WTC11 (cell line): ENCODE data around the gene MGRN1.

Experiments used
- CREB1 ChIP-seq: sonication (generic); formaldehyde crosslinking; IDR thresholded peaks from 2 replicates; pipeline ENCODE4 v1.8.0; 2023; ENCODE audit warnings: mild to moderate bottlenecking, missing genetic modification reagents
- ESRRA ChIP-seq: sonication (generic); formaldehyde crosslinking; IDR thresholded peaks from 2 replicates; pipeline ENCODE4 v1.8.1; 2022; ENCODE audit warnings: mild to moderate bottlenecking, missing genetic modification reagents, borderline replicate concordance
- FOXP1 ChIP-seq: sonication (generic); formaldehyde crosslinking; IDR thresholded peaks from 2 replicates; pipeline ENCODE4 v1.8.0; 2022; ENCODE audit warnings: missing genetic modification reagents, mild to moderate bottlenecking, moderate library complexity, borderline replicate concordance
- HMGA2 ChIP-seq: fragments of 250-450 bp; sonication (Bioruptor Pico); IDR thresholded peaks from 2 replicates; pipeline ENCODE4 v1.4.0; 2021; ENCODE audit warnings: mild to moderate bottlenecking, moderate library complexity
- SMAD4 ChIP-seq: sonication (generic); formaldehyde crosslinking; IDR thresholded peaks from 2 replicates; pipeline ENCODE4 v1.8.0; 2022; ENCODE audit warnings: mild to moderate bottlenecking, missing genetic modification reagents
- ZNF423 ChIP-seq: fragments of 250-450 bp; sonication (Bioruptor Pico); IDR thresholded peaks from 2 replicates; pipeline ENCODE4 v2.1.2; 2022; ENCODE audit warnings: mild to moderate bottlenecking, moderate library complexity
- TF ChIP-seq, protein P1 (sequence below): fragments of 200-600 bp; IDR thresholded peaks from 2 replicates; pipeline ENCODE4 v1.8.0; 2022; ENCODE audit warnings: antibody characterized with exemption
- TF ChIP-seq, protein P2 (sequence below): fragments of 250-450 bp; sonication (Bioruptor Pico); IDR thresholded peaks from 2 replicates; pipeline ENCODE4 v2.1.2; 2022; ENCODE audit warnings: mild to moderate bottlenecking, moderate library complexity

DNA sequence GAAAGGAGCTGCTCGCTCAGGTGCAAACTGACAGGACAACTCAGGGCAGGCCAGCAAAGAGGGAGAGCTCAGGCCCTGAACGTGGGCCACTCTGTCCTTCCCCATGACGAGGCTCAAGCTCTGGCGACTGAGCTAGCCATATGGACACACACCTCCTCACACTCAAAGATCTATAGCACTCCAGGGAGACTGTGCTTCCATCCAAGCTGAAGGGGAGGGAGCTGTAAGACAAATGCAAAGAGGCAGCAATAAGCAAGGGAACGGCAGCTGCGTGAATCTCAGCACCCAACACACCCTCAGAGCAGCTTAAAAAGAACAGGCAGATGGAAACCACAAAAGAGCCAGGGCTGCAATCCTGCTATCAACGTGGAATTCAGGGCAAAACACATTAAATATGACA lies 82.2 kb downstream of the MGRN1 start:
- TF ChIP-seq ESRRA (CRISPR knock-in tag) (no peak), FOXP1 (no peak), HMGA2 (CRISPR knock-in tag) (no peak), SMAD4 (CRISPR knock-in tag) (no peak), ZNF423 (CRISPR knock-in tag) (no peak), CREB1 (no peak)
- TF ChIP-seq, protein P1, sequence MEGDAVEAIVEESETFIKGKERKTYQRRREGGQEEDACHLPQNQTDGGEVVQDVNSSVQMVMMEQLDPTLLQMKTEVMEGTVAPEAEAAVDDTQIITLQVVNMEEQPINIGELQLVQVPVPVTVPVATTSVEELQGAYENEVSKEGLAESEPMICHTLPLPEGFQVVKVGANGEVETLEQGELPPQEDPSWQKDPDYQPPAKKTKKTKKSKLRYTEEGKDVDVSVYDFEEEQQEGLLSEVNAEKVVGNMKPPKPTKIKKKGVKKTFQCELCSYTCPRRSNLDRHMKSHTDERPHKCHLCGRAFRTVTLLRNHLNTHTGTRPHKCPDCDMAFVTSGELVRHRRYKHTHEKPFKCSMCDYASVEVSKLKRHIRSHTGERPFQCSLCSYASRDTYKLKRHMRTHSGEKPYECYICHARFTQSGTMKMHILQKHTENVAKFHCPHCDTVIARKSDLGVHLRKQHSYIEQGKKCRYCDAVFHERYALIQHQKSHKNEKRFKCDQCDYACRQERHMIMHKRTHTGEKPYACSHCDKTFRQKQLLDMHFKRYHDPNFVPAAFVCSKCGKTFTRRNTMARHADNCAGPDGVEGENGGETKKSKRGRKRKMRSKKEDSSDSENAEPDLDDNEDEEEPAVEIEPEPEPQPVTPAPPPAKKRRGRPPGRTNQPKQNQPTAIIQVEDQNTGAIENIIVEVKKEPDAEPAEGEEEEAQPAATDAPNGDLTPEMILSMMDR: no peak
- TF ChIP-seq, protein P2, sequence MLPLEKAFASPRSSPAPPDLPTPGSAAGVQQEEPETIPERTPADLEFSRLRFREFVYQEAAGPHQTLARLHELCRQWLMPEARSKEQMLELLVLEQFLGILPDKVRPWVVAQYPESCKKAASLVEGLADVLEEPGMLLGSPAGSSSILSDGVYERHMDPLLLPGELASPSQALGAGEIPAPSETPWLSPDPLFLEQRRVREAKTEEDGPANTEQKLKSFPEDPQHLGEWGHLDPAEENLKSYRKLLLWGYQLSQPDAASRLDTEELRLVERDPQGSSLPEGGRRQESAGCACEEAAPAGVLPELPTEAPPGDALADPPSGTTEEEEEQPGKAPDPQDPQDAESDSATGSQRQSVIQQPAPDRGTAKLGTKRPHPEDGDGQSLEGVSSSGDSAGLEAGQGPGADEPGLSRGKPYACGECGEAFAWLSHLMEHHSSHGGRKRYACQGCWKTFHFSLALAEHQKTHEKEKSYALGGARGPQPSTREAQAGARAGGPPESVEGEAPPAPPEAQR (CRISPR knock-in tag): no peak
